ENCODE measurements around the gene TBC1D22A.

TBC1D22A gene

DNA sequence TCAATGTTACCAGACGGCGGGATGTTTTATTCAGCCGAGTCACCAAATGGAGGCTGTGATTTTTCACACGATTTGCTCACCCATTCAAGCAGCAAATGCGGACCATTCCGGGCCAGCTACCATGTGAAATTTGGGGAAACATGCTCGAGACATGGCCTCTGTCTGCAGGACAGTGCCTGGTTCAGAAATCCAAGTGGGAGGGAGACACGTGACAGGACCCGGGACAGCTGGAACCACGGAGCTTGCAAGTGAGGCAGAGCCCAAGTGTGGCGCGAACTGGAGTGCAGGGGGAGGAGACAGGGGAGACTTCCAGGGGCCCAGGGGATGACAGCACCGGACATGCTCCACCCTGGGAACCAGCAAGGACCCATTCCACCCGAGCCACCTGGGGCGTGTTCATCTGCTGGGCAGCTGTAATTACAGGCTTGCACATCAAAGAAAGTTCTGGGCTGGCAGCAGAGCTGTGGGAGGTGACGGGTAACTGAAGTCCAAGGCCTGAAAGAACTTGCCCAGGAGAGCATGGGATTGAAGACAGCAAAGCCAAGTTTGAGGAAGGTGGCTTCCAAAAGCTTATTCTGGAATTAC, 40.9 kb upstream of the TBC1D22A start:
- Histone ChIP-seq H3K4me3 (ENCODE audit: low read depth, low read length, poor library complexity, severe bottlenecking) (no peak overlapping the region), H3K9me3 (ENCODE audit: low read length) (no peaks in the 10 kb centered on the region), H3K27ac (ENCODE audit: low read depth, low read length, poor library complexity, severe bottlenecking) (no peak overlapping the region), H4K20me1 (ENCODE audit: insufficient read depth, low read length) (no peaks in the 10 kb centered on the region), H3K9ac (ENCODE audit: low read length) (no peak overlapping the region), H3K4me2 (ENCODE audit: low read length) (no peak overlapping the region), H3K4me1 (ENCODE audit: insufficient read depth, low read length, severe bottlenecking) (peaks cover 6% of the 10 kb centered on the region), H3K27me3 (ENCODE audit: insufficient read depth, low read length) (no peaks in the 10 kb centered on the region), H3K36me3 (ENCODE audit: insufficient read depth, low read length) (peaks cover 75% of the 10 kb centered on the region), H3K79me2 (ENCODE audit: insufficient read depth, low read length) (0 out of 2 replicates have a peak, but pooled peaks cover 5% of the 10 kb centered on the region), H3K9me2 (ENCODE audit: low read depth, low read length) (no peaks in the 10 kb centered on the region), H3F3A (ENCODE audit: insufficient read depth, low read length) (no peaks in the 10 kb centered on the region), H2AFZ (ENCODE audit: low read length) (no peak overlapping the region)
- no peak for TF ChIP-seq EZH2 (IDR thresholded peaks at IDR 0.05; ENCODE audit: borderline replicate concordance, low read length)
- TF ChIP-seq, protein P1, sequence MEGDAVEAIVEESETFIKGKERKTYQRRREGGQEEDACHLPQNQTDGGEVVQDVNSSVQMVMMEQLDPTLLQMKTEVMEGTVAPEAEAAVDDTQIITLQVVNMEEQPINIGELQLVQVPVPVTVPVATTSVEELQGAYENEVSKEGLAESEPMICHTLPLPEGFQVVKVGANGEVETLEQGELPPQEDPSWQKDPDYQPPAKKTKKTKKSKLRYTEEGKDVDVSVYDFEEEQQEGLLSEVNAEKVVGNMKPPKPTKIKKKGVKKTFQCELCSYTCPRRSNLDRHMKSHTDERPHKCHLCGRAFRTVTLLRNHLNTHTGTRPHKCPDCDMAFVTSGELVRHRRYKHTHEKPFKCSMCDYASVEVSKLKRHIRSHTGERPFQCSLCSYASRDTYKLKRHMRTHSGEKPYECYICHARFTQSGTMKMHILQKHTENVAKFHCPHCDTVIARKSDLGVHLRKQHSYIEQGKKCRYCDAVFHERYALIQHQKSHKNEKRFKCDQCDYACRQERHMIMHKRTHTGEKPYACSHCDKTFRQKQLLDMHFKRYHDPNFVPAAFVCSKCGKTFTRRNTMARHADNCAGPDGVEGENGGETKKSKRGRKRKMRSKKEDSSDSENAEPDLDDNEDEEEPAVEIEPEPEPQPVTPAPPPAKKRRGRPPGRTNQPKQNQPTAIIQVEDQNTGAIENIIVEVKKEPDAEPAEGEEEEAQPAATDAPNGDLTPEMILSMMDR (IDR thresholded peaks at IDR 0.05; ENCODE audit: low read length) = no peak

DNA sequence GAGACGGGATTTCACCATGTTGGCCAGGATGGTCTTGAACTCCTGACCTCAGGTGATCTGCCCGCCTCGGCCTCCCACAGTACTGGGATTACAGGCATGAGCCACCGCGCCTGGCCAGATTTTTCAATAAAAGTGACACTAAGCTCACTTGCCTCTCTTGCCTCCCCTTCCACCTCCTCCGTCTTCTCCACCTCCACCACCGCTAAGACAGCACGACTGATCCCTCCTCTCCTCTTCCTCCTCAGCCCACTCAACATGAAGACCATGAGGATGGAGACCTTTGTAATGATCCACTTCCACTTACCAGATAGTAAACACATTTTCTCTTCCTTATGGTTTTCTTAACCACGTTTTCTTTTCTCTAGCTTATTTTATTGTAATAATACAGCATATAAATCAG, 38.6 kb upstream of the TBC1D22A start:
- Histone ChIP-seq H3K4me1 (ENCODE audit: insufficient read depth, low read length, severe bottlenecking) (peaks cover 29% of the 10 kb centered on the region), H3K9ac (ENCODE audit: low read length) (no peak overlapping the region), H3K4me3 (ENCODE audit: low read depth, low read length, poor library complexity, severe bottlenecking) (no peak overlapping the region), H3K4me2 (ENCODE audit: low read length) (no peak overlapping the region), H4K20me1 (ENCODE audit: insufficient read depth, low read length) (no peaks in the 10 kb centered on the region), H3K9me3 (ENCODE audit: low read length) (no peaks in the 10 kb centered on the region), H3K27ac (ENCODE audit: low read depth, low read length, poor library complexity, severe bottlenecking) (no peak overlapping the region), H3K36me3 (ENCODE audit: insufficient read depth, low read length) (peaks cover 57% of the 10 kb centered on the region), H3K79me2 (ENCODE audit: insufficient read depth, low read length) (peaks cover 10% of the 10 kb centered on the region; the same call in 1 of the 2 replicates), H3K27me3 (ENCODE audit: insufficient read depth, low read length) (no peaks in the 10 kb centered on the region), H3F3A (ENCODE audit: insufficient read depth, low read length) (no peaks in the 10 kb centered on the region), H2AFZ (ENCODE audit: low read length) (no peak overlapping the region), H3K9me2 (ENCODE audit: low read depth, low read length) (no peaks in the 10 kb centered on the region)
- TF ChIP-seq EZH2 (IDR thresholded peaks at IDR 0.05; ENCODE audit: borderline replicate concordance, low read length) = no peak

DNA sequence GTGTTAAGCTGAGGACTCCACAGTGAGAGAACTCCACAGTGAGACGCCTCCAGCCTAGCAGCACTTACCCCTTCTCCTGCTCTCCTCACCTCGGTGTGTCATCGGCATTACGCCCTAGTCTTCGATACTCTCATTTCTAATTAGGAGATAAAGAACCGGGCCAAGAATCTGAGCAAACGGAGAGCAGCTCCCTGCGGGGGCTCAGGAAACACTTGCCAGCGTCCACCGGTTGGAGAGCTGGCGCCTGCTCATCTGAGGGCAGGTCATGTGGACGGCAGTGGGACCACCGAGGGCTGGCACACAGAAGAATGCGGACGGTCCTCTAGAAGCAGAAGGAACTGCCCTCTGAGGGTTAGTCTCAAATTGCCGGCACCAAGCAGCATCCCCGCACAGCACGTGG, 37.4 kb upstream of the TBC1D22A start:
- no peak for TF ChIP-seq EZH2 (IDR thresholded peaks at IDR 0.05; ENCODE audit: borderline replicate concordance, low read length)
- TF ChIP-seq, protein P1 (IDR thresholded peaks at IDR 0.05; ENCODE audit: low read length) = no peak
- no peak overlapping the region for H3K4me2 ChIP-seq (ENCODE audit: low read length)
- H3F3A ChIP-seq (ENCODE audit: insufficient read depth, low read length) = no peaks in the 10 kb centered on the region
- peaks cover 10% of the 10 kb centered on the region; the same call in 1 of the 2 replicates for H3K79me2 ChIP-seq (ENCODE audit: insufficient read depth, low read length)
- no peak overlapping the region for H3K4me3 ChIP-seq (ENCODE audit: low read depth, low read length, poor library complexity, severe bottlenecking)
- no peaks in the 10 kb centered on the region for H3K9me3 ChIP-seq (ENCODE audit: low read length)
- H3K27me3 ChIP-seq (ENCODE audit: insufficient read depth, low read length) = no peaks in the 10 kb centered on the region
- H4K20me1 ChIP-seq (ENCODE audit: insufficient read depth, low read length) = no peaks in the 10 kb centered on the region
- no peak overlapping the region for H3K27ac ChIP-seq (ENCODE audit: low read depth, low read length, poor library complexity, severe bottlenecking)
- no peak overlapping the region for H3K9ac ChIP-seq (ENCODE audit: low read length)
- no peaks in the 10 kb centered on the region for H3K9me2 ChIP-seq (ENCODE audit: low read depth, low read length)
- no peak overlapping the region for H2AFZ ChIP-seq (ENCODE audit: low read length)
- H3K36me3 ChIP-seq (ENCODE audit: insufficient read depth, low read length) = peaks cover 46% of the 10 kb centered on the region
- peaks cover 41% of the 10 kb centered on the region for H3K4me1 ChIP-seq (ENCODE audit: insufficient read depth, low read length, severe bottlenecking)
